HG02970 (cell line): ENCODE data around the gene NRG3.

Experiments
- ATAC-seq: cut with Tn5 transposase; IDR thresholded peaks from one replicate; pipeline ENCODE4 v1.9.1; 2021; ENCODE audit warnings: mild to moderate bottlenecking, moderate library complexity, moderate number of reproducible peaks; ENCODE audit not compliant: unreplicated experiment, low FRiP score

The NRG3 gene

GRCh38 chr10:82742478-82742877 lies 867.5 kb downstream of the NRG3 start:
- no peak for ATAC-seq

DNA sequence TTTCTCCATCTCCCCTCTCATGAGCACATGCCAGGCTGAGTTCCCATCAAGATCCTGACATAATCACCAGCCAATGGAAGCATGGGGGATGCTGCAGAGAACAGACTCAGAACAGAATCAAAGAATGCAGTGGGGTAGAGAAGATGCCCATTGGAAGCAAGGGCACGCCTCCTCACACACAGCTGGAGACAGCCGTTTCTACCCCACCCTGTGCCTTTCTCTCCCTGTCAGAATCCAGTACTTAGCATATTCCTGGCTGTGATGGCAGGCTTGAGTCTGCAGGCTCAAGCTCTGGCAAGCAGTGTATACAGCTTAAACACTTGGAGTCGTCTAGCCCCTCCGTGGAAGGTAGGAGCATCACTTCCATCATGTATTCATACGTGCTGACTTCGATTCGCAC lies 867.9 kb downstream of the NRG3 start:
- ATAC-seq, result no peak

GRCh38 chr10:82750538-82750937 lies 875.5 kb downstream of the NRG3 start:
- no peak for ATAC-seq

- no peak for ATAC-seq
Observed at GRCh38 chr10:82757397-82757796, 882.4 kb downstream of the NRG3 start.

GRCh38 chr10:82757901-82758300 lies 882.9 kb downstream of the NRG3 start:
- ATAC-seq, result no peak

- no peak for ATAC-seq
Observed at GRCh38 chr10:82759050-82759449, 884.1 kb downstream of the NRG3 start.

DNA sequence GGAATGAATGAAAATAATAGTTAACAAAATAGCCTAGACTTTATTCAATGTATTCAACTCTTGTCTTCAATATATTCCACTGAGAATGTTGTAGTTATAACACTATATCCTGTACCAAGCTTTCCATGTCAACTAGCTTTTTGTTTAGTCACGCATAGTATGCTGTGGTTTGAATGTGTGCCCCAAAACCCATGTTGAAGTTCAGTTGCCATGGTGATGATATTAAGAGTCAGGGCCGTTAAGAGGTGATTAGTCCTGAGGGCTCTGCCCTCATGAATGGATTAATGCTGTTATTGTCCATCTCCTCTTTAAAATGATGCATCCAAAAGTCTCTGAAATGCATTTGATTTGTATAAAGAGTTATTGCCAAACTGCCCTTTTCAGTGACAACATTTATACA lies 887.6 kb downstream of the NRG3 start:
- ATAC-seq, result no peak

GRCh38 chr10:82768040-82768439 lies 893.0 kb downstream of the NRG3 start:
- ATAC-seq, result no peak

GRCh38 chr10:82778908-82779307 lies 903.9 kb downstream of the NRG3 start:
- no peak for ATAC-seq

- no peak for ATAC-seq
Observed at GRCh38 chr10:82796510-82796909, 921.5 kb downstream of the NRG3 start.

- no peak for ATAC-seq
Observed at GRCh38 chr10:82801289-82801688, 926.3 kb downstream of the NRG3 start.

DNA sequence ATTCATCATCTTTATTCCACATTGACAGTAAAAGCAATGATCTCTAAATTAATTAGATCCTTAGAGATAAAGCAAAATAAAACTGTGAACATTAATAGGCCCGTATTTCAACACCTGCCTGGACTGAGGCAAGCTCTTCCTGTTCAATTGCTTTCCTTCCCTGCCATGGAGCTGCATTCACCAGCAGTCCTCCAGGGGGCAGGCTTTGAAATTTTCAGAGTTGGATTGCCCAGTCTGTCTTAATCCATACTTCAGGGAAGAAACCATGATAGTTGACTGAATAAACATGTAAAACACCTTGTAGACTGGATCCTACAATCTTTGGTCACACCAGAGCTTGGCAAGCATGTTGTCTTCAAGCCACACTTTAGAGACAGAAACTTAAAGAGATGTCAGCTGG lies 936.6 kb downstream of the NRG3 start:
- ATAC-seq, result no peak

DNA sequence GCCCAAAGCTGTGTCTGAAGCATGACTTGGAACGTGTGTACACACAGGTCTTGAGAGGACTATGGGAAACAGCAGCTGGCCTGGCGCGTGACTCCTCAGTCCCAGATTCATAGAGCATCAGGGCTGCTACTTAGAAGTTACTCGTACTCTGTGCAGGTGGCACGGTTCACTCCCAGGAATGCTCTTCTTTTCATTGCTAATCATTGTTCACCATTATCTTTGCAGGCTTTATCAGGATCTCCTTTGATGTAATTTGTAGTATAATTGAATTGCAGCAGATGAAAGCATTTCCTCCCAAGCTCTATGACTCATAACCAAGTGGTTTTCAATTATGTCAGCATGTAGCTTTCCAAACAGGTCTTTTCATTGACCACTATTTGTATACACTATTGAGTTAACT lies 938.9 kb downstream of the NRG3 start:
- no peak for ATAC-seq

- no peak for ATAC-seq
Observed at GRCh38 chr10:82814635-82815034, 939.6 kb downstream of the NRG3 start.

DNA sequence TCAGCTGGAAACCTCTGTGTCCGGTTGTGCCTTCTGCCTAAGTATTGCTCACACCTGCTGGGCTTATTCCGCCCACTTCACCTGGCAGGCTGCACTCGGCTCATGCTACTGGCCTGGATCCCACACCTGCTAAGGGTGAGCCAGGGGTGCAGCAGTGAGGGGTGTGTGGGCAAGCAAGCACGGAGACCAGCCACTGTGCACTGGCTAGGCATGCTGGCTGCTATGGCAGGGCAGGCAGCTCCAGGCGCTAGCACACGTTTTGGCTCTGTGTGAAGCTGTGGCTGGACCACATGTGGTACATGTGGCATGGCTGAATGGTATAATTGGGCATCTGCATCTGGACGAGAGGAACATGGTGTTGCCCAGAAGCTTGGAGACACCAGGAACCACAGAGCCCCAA lies 940.7 kb downstream of the NRG3 start:
- ATAC-seq, result no peak

- no peak for ATAC-seq
Observed at GRCh38 chr10:82817676-82818422, 942.9 kb downstream of the NRG3 start.

GRCh38 chr10:82821043-82821442 lies 946.0 kb downstream of the NRG3 start:
- no peak for ATAC-seq

DNA sequence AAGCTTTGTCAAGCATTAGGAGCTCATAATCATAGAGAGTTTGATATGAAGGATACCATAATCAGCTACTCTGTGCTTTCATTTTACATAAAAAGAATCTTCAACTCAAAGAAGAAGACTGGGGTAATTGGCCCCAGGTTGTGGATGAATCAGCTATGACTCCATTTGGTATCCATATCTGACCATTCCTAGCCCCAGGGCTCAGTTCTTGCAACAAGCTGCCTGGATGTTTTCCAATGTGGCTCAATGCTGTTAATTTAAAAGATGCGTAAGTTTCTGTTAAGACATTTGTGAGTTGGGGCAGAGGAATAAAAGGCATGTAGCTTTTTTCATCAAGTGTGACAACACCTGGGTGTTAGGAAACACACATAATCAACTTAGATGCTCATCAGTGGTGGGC lies 951.1 kb downstream of the NRG3 start:
- ATAC-seq, result no peak

GRCh38 chr10:82827901-82828300 lies 952.9 kb downstream of the NRG3 start:
- ATAC-seq, result no peak

DNA sequence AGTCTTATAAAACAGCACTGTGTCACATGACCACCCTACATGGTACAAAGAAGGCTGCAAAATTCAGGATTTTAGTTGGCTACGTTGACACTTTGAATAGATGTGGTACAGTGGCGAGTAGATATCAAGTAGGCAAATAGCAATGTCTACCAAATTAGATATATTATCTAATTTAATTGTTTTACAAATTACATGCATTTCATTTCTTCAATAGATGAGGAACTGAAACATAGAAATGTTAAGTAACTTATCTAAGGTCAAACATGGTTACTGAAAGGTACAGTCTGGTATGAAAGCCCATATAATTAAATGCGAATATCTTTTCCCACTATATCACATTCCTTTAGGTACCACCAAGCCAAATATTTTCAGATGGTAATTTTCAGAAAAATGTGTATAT lies 972.2 kb downstream of the NRG3 start:
- no peak for ATAC-seq

GRCh38 chr10:82850191-82850590 lies 975.2 kb downstream of the NRG3 start:
- no peak for ATAC-seq

GRCh38 chr10:82856957-82857613 lies 982.1 kb downstream of the NRG3 start:
- ATAC-seq, result no peak
